Endodermal cell (in vitro differentiated cells): ENCODE measurements around the gene THEM4. TPM values are rescaled to one million over a fixed set of nuclear protein-coding genes. Genes with fewer than 3 reads are reported as not detected.

Experiments
- DNase-seq: peaks from one replicate; pipeline ENCODE4 v3.0.0-alpha.2; 2017
- H3K27ac ChIP-seq: 2 replicates; pipeline ENCODE4 v1.5.1; 2013; ENCODE audit warnings: mild to moderate bottlenecking, low read depth, low read length, moderate library complexity
- H3K27me3 ChIP-seq: 2 replicates; pipeline ENCODE4 v1.6.1; 2013; ENCODE audit warnings: mild to moderate bottlenecking, low read length, moderate library complexity; ENCODE audit not compliant: insufficient read depth, control insufficient read depth, poor library complexity, severe bottlenecking
- H3K36me3 ChIP-seq: 2 replicates; pipeline ENCODE4 v1.7.0; 2013; ENCODE audit warnings: mild to moderate bottlenecking, low read length, moderate library complexity; ENCODE audit not compliant: control insufficient read depth, insufficient read depth
- H3K4me1 ChIP-seq: one replicate; pipeline ENCODE4 v1.7.0; 2013; ENCODE audit warnings: low read length; ENCODE audit not compliant: control insufficient read depth, insufficient read depth
- H3K4me3 ChIP-seq: 2 replicates; pipeline ENCODE4 v1.5.1; 2013; ENCODE audit warnings: mild to moderate bottlenecking, low read length, moderate library complexity
- H3K9ac ChIP-seq: 2 replicates; pipeline ENCODE4 v1.6.1; 2013; ENCODE audit warnings: mild to moderate bottlenecking, low read length, moderate library complexity; ENCODE audit not compliant: poor library complexity, severe bottlenecking; ENCODE audit errors: extremely low read depth
- H3K9me3 ChIP-seq: 2 replicates; pipeline ENCODE4 v1.6.1; 2013; ENCODE audit warnings: mild to moderate bottlenecking, low read length, moderate library complexity; ENCODE audit not compliant: control insufficient read depth
- H3K27ac Mint-ChIP-seq: 2 replicates; pipeline ENCODE4 v1.8.0; 2020; ENCODE audit warnings: mixed read lengths
- H3K27me3 Mint-ChIP-seq: 2 replicates; pipeline ENCODE4 v1.8.0; 2021; ENCODE audit warnings: mild to moderate bottlenecking, mixed read lengths; ENCODE audit not compliant: insufficient read depth
- H3K36me3 Mint-ChIP-seq: 2 replicates; pipeline ENCODE4 v1.8.0; 2020; ENCODE audit warnings: low read depth, mixed read lengths
- H3K4me1 Mint-ChIP-seq: 2 replicates; pipeline ENCODE4 v1.8.0; 2020; ENCODE audit warnings: mixed read lengths
- H3K4me3 Mint-ChIP-seq: 2 replicates; pipeline ENCODE4 v1.8.0; 2020; ENCODE audit warnings: mild to moderate bottlenecking, moderate library complexity, mixed read lengths
- H3K9me3 Mint-ChIP-seq: 2 replicates; pipeline ENCODE4 v1.8.0; 2020; ENCODE audit warnings: mild to moderate bottlenecking, mixed read lengths
- WGBS, 2 experiments: methylation state at CpG; one replicate each; pipeline versions ENCODE4 v1.1.5 to v1.1.7; 2013; ENCODE audit warnings: missing lambda C conversion rate in 2 of 2, mixed read lengths in 1 of 2; ENCODE audit not compliant: insufficient coverage in 1 of 2, insufficient read length in 1 of 2; 5-methylcytosine and 5-hydroxymethylcytosine counted together
- total RNA-seq, 2 donors: library from RNA; stranded (reverse); fragmentation: NEBNext Ultra II Directional in 1 of 2; extraction: Animal tissue kit (Norgen Biotek cat#: 25700) in 1 of 2; gene quantifications; 2 replicates in 1 of 2; 3 replicates in 1 of 2; pipeline ENCODE4 v1.2.1, GENCODE V29; 2021
- TF ChIP-seq, protein P1 (sequence below): fragments of 200-600 bp; sonication (generic); conservative IDR thresholded peaks from 2 replicates; pipeline ENCODE4 v1.5.0; 2021; ENCODE audit warnings: antibody characterized with exemption, mild to moderate bottlenecking

Gene THEM4
- total RNA-seq, 2 donors from 2014 or later = 12.2 to 14.3 TPM

DNA sequence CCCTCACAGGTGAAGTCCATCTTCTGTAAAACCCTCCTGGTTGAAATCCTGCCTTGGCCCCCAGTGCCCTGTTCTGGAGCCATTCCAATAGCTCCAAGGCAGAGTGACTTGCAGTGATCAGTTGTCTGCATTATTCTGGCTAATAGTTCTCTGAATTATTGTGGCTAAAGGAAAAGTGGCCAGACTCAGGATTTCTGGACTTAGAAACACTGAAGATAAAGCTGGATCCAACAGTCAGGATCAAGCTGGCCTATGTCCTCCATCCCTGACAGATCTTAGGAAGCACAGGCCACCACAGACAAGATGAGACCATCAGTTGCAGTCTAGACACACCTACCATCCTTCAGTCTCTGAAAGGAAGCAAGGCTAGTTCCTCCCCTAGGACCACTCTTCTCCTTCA, 68.9 kb downstream of the THEM4 start:
- H3K27ac ChIP-seq = no peak overlapping the region
- peak overlapping the region; percentile 71 for H3K4me3 Mint-ChIP-seq
- peaks cover 36% of the 10 kb centered on the region for H3K27me3 Mint-ChIP-seq
- TF ChIP-seq, protein P1, sequence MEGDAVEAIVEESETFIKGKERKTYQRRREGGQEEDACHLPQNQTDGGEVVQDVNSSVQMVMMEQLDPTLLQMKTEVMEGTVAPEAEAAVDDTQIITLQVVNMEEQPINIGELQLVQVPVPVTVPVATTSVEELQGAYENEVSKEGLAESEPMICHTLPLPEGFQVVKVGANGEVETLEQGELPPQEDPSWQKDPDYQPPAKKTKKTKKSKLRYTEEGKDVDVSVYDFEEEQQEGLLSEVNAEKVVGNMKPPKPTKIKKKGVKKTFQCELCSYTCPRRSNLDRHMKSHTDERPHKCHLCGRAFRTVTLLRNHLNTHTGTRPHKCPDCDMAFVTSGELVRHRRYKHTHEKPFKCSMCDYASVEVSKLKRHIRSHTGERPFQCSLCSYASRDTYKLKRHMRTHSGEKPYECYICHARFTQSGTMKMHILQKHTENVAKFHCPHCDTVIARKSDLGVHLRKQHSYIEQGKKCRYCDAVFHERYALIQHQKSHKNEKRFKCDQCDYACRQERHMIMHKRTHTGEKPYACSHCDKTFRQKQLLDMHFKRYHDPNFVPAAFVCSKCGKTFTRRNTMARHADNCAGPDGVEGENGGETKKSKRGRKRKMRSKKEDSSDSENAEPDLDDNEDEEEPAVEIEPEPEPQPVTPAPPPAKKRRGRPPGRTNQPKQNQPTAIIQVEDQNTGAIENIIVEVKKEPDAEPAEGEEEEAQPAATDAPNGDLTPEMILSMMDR = no peak
- H3K4me3 ChIP-seq = peak overlapping the region; percentile 74
- H3K9me3 Mint-ChIP-seq = no peaks in the 10 kb centered on the region
- H3K27me3 ChIP-seq = peaks cover 49% of the 10 kb centered on the region
- H3K9ac ChIP-seq = no peak overlapping the region
- H3K9me3 ChIP-seq = no peaks in the 10 kb centered on the region
- no peaks in the 10 kb centered on the region for H3K36me3 Mint-ChIP-seq
- no peak for DNase-seq
- H3K36me3 ChIP-seq = no peaks in the 10 kb centered on the region
- peaks cover 8% of the 10 kb centered on the region for H3K4me1 Mint-ChIP-seq
- H3K4me1 ChIP-seq = no peaks in the 10 kb centered on the region
- H3K27ac Mint-ChIP-seq = no peak overlapping the region

- DNase-seq = peak; percentile 93
- WGBS, 2 experiments = 8 to 9% methylated on average over 18 to 47 of the region's 47 CpGs
- Histone ChIP-seq H3K27ac (no peak within 1 kb of the TSS), H3K9ac (no peak within 1 kb of the TSS), H3K27me3 (peaks cover 49% of the 10 kb centered on the region), H3K4me3 (peak within 1 kb of the TSS; percentile 74), H3K4me1 (no peaks in the 10 kb centered on the region), H3K9me3 (no peaks in the 10 kb centered on the region), H3K36me3 (no peaks in the 10 kb centered on the region)
- H3K4me1 Mint-ChIP-seq = peaks cover 8% of the 10 kb centered on the region
- TF ChIP-seq, protein P1 = peak; percentile 58
- no peaks in the 10 kb centered on the region for H3K9me3 Mint-ChIP-seq
- H3K27ac Mint-ChIP-seq = peak within 1 kb of the TSS; percentile 96
- H3K27me3 Mint-ChIP-seq = peaks cover 36% of the 10 kb centered on the region
- H3K36me3 Mint-ChIP-seq = no peaks in the 10 kb centered on the region
- H3K4me3 Mint-ChIP-seq = peak within 1 kb of the TSS; percentile 71
Observed at GRCh38 chr1:151839457-151840403, 69.6 kb downstream of the THEM4 start, which contains the start of gene C2CD4D. Gene C2CD4D, minus strand, starts transcription at chr1:151839820. Its CDS starts 831 bp downstream, at chr1:151838989.

DNA sequence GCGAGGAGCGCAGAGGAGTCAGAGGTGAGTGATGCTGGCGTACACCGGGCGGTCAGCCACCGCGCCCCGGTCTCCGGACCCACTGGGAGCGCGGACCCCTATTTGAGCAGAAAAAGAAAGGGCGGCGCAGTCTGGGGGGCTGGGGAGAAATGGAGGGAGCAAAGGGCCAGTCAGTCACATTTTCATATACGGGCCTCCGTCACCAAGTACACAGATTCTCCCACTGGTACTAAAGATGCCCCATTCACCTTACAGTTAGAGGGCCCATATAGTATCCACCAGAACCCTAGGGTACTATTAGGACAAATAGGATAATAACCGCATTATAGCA, 70.3 kb downstream of the THEM4 start:
- no peaks in the 10 kb centered on the region for H3K36me3 Mint-ChIP-seq
- no peaks in the 10 kb centered on the region for H3K9me3 ChIP-seq
- H3K27me3 Mint-ChIP-seq = peaks cover 36% of the 10 kb centered on the region
- H3K4me1 Mint-ChIP-seq = peaks cover 8% of the 10 kb centered on the region
- no peak overlapping the region for H3K27ac ChIP-seq
- no peak for DNase-seq
- H3K4me3 Mint-ChIP-seq = peak overlapping the region; percentile 71
- H3K4me3 ChIP-seq = peak overlapping the region; percentile 74
- H3K36me3 ChIP-seq = no peaks in the 10 kb centered on the region
- no peak overlapping the region for H3K9ac ChIP-seq
- H3K27me3 ChIP-seq = peaks cover 49% of the 10 kb centered on the region
- 13 to 18% methylated on average over 1 to 16 of the region's 16 CpGs for WGBS, 2 experiments
- no peak overlapping the region for H3K27ac Mint-ChIP-seq
- H3K4me1 ChIP-seq = no peaks in the 10 kb centered on the region
- H3K9me3 Mint-ChIP-seq = no peaks in the 10 kb centered on the region
- TF ChIP-seq, protein P1 = no peak
